IPS DF 6.9 (cell line): ENCODE measurements around the gene TSPAN4.
A peak's percentile ranks its signal among the peaks of the same experiment; 100 is the strongest.

Experiments used
- DNase-seq: peaks from one replicate; pipeline ENCODE4 v3.0.0-alpha.2; 2013; ENCODE audit warnings: low read depth, low spot score
- H3K27ac ChIP-seq: one replicate; pipeline ENCODE4 v1.5.1; 2013; ENCODE audit warnings: low read length, control low read depth
- H3K27me3 ChIP-seq: 2 replicates; pipeline ENCODE4 v1.6.1; 2013; ENCODE audit warnings: mild to moderate bottlenecking, low read length; ENCODE audit not compliant: control insufficient read depth, insufficient read depth
- H3K36me3 ChIP-seq: 2 replicates; pipeline ENCODE4 v1.6.1; 2013; ENCODE audit warnings: low read length; ENCODE audit not compliant: control insufficient read depth, insufficient read depth
- H3K4me1 ChIP-seq: 2 replicates; pipeline ENCODE4 v1.6.1; 2013; ENCODE audit warnings: low read length; ENCODE audit not compliant: control insufficient read depth, insufficient read depth
- H3K4me3 ChIP-seq: 2 replicates; pipeline ENCODE4 v1.5.1; 2013; ENCODE audit warnings: mild to moderate bottlenecking, low read length
- H3K9me3 ChIP-seq: 2 replicates; pipeline ENCODE4 v1.6.1; 2013; ENCODE audit warnings: low read length, inconsistent platforms; ENCODE audit not compliant: control insufficient read depth, insufficient read depth
- WGBS: extraction: QIAGEN DNeasy Blood & Tissue Kit; methylation state at CpG from one replicate; pipeline ENCODE4 v1.1.7; 2013; ENCODE audit warnings: mixed read lengths, missing lambda C conversion rate; ENCODE audit not compliant: insufficient read length, insufficient coverage; 5-methylcytosine and 5-hydroxymethylcytosine counted together

The TSPAN4 gene

DNA sequence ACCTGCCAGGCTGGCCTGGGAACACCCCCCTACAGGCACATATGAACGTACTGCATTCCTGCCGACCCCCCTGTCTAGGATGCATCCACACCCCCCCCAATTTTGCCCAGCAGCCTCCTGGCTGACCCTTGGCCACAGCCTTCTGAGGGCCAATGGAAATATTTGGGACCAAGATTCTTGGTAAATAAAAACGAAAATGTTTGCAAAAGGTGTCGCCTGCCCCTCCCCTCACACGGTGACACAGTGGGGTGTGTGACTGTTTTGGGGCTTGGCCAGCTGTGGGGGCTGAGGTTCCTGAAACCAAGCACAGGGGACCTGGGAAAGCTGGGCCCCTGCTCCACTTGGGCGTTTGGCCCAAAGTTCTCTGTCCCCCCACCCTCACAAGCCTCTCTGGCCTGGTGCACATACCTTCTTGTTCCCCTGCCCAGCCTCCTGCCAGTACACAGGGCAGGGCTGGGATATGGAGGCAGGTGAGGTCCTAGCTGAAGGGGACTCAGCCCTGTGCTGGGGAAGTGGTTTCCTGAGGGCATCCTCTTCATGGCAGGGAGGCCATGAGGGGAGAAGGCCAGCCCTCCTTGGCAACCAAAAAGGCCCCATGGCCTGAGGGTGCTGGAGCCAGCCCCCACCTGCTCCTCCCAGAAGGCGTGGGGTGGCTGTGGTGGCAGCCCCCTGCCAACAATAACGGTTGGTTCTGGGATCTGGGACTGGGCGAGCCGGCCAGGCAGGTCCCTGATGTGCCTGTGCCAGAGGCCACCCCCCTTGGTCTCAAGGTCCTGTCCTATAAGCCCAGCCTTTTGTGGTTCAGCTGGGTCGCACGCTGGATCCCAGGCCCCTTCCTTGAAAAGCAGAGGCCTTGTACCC, 17.1 kb upstream of the TSPAN4 start:
- no peak overlapping the region for H3K4me3 ChIP-seq
- no peak overlapping the region for H3K27ac ChIP-seq
- WGBS: no CpG with 5 or more reads among the region's 12 CpGs
- peaks cover 14% of the 10 kb centered on the region for H3K4me1 ChIP-seq
- H3K9me3 ChIP-seq: no peaks in the 10 kb centered on the region
- DNase-seq: no peak
- H3K36me3 ChIP-seq: peaks cover 11% of the 10 kb centered on the region; the same call in 1 of the 2 replicates
- H3K27me3 ChIP-seq: no peaks in the 10 kb centered on the region

DNA sequence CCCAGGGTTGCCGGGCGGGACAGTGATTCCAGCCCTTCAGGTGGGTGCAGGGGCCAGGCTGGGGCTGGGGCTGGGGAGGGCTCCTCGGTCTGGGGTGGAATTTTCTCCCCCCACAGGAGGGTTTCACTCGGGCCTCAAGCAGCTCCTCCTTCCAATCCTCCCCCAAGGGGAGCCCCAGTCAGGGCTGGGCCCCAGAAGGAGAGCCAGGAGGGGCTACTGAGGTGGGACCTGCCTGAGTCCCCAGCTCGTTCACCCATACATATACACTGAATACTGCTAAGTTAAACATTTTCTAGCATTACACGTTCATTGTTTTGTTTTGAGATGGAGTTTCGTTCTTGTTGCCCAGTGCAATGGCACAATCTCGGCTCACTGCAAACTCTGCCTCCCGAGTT, 16.4 kb upstream of the TSPAN4 start:
- no peaks in the 10 kb centered on the region for H3K9me3 ChIP-seq
- WGBS: no CpG with 5 or more reads among the region's 9 CpGs
- H3K36me3 ChIP-seq: peaks cover 9% of the 10 kb centered on the region; the same call in 1 of the 2 replicates
- no peak overlapping the region for H3K27ac ChIP-seq
- 0 out of 2 replicates have a peak, but pooled peaks cover 1% of the 10 kb centered on the region for H3K27me3 ChIP-seq
- H3K4me1 ChIP-seq: peaks cover 16% of the 10 kb centered on the region
- no peak overlapping the region for H3K4me3 ChIP-seq
- DNase-seq: no peak

DNA sequence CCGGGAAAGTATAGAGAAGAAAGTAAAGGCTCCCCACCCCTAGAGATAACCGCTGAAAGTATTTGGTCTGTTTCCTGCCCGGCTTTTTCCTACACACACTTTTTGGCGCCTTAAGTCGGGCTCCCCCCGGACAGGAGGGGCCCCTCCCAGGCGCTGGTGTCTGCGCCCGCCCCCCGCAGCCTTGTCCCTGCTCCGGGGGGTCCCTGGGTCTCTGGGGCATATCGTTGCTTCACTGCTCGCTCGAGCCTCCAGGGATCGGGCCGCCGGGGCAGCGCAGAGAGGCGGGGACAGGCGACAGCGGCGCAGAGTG, 15.9 kb upstream of the TSPAN4 start:
- Histone ChIP-seq H3K36me3 (peaks cover 9% of the 10 kb centered on the region; the same call in 1 of the 2 replicates), H3K4me1 (peaks cover 16% of the 10 kb centered on the region), H3K27me3 (peaks cover 4% of the 10 kb centered on the region; the same call in 1 of the 2 replicates), H3K4me3 (peak overlapping the region; percentile 49; the same call in 1 of the 2 replicates), H3K9me3 (no peaks in the 10 kb centered on the region), H3K27ac (no peak overlapping the region)
- no CpG with 5 or more reads among the region's 22 CpGs for WGBS
- DNase-seq: no peak

DNA sequence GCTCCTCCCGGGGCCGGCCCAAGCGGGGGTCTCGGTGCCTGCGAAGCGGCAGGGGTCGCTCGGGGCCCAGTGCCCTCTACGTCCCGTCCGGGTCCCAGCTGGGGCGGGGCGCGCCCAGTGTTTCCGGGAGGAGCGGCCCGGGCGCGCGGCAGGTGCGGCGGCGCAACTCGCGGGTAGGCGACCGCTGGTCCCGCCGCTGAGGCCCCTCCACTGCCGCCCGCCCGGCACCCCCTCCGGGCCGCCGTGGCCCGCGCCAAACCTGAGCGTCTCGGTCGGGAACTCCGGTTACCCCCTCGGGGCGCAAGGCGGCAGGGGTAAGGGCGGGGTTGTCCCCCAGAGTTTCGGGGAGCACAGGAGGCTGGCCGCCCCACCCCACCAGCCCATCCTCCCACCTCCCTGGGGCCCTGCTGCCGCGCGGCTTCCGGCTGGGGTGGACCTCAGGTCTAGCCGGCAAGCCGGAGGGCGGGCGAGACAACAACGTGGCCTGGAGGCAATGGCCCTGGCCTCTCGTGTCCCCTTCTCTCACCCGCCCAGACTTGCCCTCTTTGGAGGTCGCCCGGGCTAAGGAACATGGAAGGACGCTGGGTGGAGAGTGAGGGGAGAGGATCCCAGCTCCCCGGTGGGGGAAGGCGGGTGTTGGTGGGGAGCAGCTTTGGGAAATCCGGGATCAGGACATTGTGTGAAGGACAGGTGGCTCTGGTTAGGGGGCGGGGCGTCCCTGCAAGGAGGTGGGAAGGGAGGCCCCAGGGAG, 15.3 kb upstream of the TSPAN4 start:
- Histone ChIP-seq H3K4me3 (peak overlapping the region; percentile 49; the same call in 1 of the 2 replicates), H3K9me3 (no peaks in the 10 kb centered on the region), H3K36me3 (peaks cover 9% of the 10 kb centered on the region; the same call in 1 of the 2 replicates), H3K27ac (no peak overlapping the region), H3K4me1 (peaks cover 20% of the 10 kb centered on the region), H3K27me3 (peaks cover 6% of the 10 kb centered on the region; the same call in 1 of the 2 replicates)
- no peak for DNase-seq
- WGBS: no CpG with 5 or more reads among the region's 66 CpGs

DNA sequence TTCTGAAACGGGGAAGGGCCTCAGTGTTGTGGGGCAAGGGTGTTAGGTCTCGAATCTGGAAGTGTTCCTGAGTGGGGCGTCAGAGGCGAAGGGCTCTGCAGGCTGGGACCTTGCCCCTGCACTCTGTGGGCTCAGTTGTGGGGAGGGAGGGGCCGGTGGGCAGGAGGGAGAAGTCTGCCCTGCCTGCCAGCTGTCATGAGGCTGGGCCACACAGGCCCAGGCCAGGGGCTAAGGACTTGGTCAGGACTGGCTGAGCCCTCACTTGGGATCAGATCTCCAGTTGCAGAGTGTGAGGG, 14.8 kb upstream of the TSPAN4 start, which contains the start of gene CRACR2B:
Gene CRACR2B (plus strand): TSS at position 23 of the 296 bp plus-strand sequence. CDS start 689 bp downstream, outside the sequence.
- Histone ChIP-seq H3K4me1 (peaks cover 21% of the 10 kb centered on the region), H3K4me3 (peak within 1 kb of the TSS; percentile 49; the same call in 1 of the 2 replicates), H3K9me3 (no peaks in the 10 kb centered on the region), H3K36me3 (peaks cover 9% of the 10 kb centered on the region; the same call in 1 of the 2 replicates), H3K27me3 (peaks cover 6% of the 10 kb centered on the region; the same call in 1 of the 2 replicates), H3K27ac (no peak within 1 kb of the TSS)
- no CpG with 5 or more reads among the region's 5 CpGs for WGBS
- DNase-seq: no peak

DNA sequence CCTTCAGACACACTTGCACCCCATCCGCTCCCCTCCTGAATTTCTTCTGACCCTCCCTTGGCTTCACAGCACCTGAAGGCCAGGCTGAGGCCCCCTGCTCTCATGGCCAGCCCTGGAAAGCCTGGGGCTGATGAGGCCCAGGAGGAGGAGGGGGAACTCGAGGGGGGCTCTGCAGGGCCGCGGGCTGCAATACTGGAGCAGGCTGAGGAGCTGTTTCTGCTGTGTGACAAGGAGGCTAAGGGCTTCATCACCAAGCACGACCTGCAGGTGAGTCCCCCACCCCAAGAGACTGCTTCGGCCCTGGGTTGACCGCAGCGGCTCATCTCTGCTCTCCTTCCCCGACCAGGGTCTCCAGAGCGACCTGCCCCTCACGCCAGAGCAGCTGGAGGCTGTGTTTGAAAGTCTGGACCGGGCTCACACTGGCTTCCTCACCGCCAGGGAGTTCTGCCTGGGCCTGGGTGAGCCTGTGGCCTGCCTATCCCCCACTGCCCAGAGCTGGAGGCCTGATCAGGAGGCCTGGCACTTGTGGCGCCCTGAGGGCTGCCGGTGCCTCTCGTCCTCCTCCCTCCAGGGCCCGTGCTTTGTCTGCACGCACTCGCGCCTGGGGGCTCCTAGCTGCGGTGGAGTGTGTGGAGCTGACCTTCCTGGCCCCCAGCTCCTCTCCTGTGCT, 14.0 kb upstream of the TSPAN4 start:
- no peaks in the 10 kb centered on the region for H3K9me3 ChIP-seq
- WGBS: no CpG with 5 or more reads among the region's 21 CpGs
- peaks cover 21% of the 10 kb centered on the region for H3K4me1 ChIP-seq
- peaks cover 6% of the 10 kb centered on the region; the same call in 1 of the 2 replicates for H3K27me3 ChIP-seq
- H3K36me3 ChIP-seq: peaks cover 9% of the 10 kb centered on the region; the same call in 1 of the 2 replicates
- DNase-seq: no peak
- H3K4me3 ChIP-seq: no peak overlapping the region; the same call in 1 of the 2 replicates
- no peak overlapping the region for H3K27ac ChIP-seq

DNA sequence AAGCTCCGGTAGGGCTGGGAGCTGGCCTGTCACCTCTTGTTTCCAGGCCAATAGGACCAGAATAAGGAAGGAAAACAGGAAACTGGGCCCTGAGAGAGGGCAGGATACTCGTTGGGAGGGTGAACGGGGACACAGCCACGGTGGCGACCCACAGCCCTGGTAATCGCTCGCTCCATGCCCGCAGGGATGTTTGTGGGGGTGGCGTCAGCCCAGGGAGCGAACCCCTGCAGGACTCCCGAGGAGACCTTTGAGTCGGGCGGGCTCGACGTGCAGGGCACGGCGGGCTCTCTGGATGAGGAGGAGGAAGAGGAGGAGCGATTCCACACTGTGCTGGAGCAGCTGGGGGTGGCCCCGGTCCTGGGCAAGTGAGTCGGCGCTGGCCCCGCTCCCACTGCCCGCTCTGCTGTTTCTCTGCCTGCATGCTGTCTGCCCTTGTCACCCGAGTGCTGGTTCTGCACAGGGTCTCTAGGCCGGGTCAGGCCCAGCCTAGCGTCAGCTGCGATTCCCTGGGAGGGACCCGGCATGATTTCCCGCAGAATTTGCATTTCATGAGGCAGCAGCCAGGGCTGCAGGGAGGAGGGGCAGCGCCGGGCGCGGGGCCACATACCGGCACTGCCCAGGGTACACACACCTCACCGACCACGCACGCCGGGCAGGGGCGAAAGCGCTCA, 13.3 kb upstream of the TSPAN4 start:
- H3K9me3 ChIP-seq: no peaks in the 10 kb centered on the region
- WGBS: no CpG with 5 or more reads among the region's 40 CpGs
- peak overlapping the region; percentile 27; the same call in 1 of the 2 replicates for H3K4me3 ChIP-seq
- DNase-seq: no peak
- no peak overlapping the region for H3K27ac ChIP-seq
- H3K4me1 ChIP-seq: peaks cover 24% of the 10 kb centered on the region
- peaks cover 3% of the 10 kb centered on the region; the same call in 1 of the 2 replicates for H3K36me3 ChIP-seq
- peaks cover 6% of the 10 kb centered on the region; the same call in 1 of the 2 replicates for H3K27me3 ChIP-seq

DNA sequence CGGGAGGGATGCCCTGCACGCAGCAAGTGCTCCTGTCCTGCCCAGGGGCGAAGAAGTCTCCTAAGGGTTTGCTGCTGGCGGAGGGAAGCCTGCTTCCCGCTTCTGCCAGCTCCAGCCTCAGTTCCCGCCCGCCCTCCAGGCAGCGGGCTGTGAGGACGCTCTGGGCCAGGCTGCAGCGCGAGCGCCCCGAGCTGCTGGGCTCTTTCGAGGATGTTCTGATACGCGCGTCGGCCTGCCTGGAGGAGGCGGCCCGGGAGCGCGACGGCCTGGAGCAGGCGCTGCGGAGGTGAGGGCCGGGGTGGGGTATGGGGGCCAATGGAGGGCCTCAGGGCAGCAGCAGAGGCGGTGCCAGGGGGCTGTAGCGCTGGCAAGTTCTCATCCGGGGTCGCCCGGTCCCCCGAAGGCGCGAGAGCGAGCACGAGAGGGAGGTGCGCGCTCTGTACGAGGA, 12.8 kb upstream of the TSPAN4 start:
- Histone ChIP-seq H3K36me3 (no peaks in the 10 kb centered on the region), H3K4me1 (peaks cover 28% of the 10 kb centered on the region), H3K4me3 (peak overlapping the region; percentile 27; the same call in 1 of the 2 replicates), H3K9me3 (no peaks in the 10 kb centered on the region), H3K27ac (no peak overlapping the region), H3K27me3 (peaks cover 6% of the 10 kb centered on the region; the same call in 1 of the 2 replicates)
- no peak for DNase-seq
- no CpG with 5 or more reads among the region's 39 CpGs for WGBS

DNA sequence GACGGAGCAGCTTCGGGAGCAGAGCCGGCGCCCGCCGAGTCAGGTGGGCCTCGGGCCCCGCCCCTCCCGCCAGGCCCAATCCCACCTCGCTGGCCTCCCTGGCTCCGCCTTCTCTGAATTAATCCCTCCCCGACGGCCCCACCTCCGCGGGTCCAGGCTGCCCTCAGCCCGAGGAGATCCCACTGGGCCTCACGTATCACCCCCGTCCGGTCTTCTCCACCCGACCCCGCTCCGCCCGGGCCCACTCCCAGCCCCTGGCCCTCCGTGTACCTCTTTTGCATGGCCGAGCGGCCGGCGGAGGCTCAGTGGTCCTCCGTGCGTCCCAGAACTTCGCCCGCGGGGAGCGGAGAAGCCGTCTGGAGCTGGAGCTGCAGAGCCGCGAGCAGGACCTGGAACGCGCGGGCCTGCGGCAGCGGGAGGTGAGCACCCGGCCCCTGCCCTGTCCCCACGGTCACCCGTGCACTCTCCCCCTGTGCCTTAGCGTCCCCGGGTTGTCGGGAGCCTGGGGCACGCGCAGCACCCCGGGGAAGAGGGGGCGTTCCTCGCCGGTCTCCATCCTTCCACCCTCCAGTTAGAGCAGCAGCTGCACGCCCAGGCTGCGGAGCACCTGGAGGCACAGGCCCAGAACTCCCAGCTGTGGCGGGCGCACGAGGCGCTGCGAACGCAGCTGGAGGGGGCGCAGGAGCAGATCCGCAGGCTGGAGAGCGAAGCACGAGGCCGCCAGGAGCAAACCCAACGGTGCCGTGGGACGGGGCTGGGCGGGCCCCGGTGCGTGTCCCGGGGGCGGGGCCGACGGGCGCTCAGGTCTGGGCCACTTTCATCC, 12.1 kb upstream of the TSPAN4 start:
- no CpG with 5 or more reads among the region's 78 CpGs for WGBS
- H3K27me3 ChIP-seq: peaks cover 6% of the 10 kb centered on the region; the same call in 1 of the 2 replicates
- H3K9me3 ChIP-seq: no peaks in the 10 kb centered on the region
- H3K4me1 ChIP-seq: peaks cover 28% of the 10 kb centered on the region
- DNase-seq: no peak
- H3K36me3 ChIP-seq: no peaks in the 10 kb centered on the region
- H3K4me3 ChIP-seq: peak overlapping the region; percentile 51; the same call in 1 of the 2 replicates
- no peak overlapping the region for H3K27ac ChIP-seq
